GM12878 (cell line): ENCODE data around the gene TGFBR3. TPM values are rescaled to one million over a fixed set of nuclear protein-coding genes. Genes with fewer than 3 reads are reported as not detected.

ENCODE experiments used
- ATAC-seq: fragments of 200-7000 bp; cut with Tn5 transposase; 3 replicates; pipeline ENCODE4 v1.9.1; 2020; ENCODE audit warnings: mild to moderate bottlenecking, moderate library complexity
- BruUV-seq: library from RNA; stranded (reverse); fragments of 400-500 nt; replicated peaks from 2 replicates; lab custom pipeline; 2021; lab: Mats Ljungman, UMichigan
- CTCF ChIA-PET: fragments of 300-600 bp; sonication (Branson Sonifier 250); formaldehyde crosslinking; extraction: SDS; loops from one replicate; lab custom pipeline; 2021; ENCODE audit warnings: inconsistent platforms; lab: Yijun Ruan, JAX
- POLR2A ChIA-PET: fragments of 350-600 bp; formaldehyde crosslinking; extraction: SDS; loops from one replicate; lab custom pipeline; 2021; ENCODE audit warnings: inconsistent platforms; lab: Charles Lee
- RAD21 ChIA-PET: fragments of 300-600 bp; sonication (Branson Sonifier 250); formaldehyde crosslinking; loops from one replicate; lab custom pipeline; 2023; ENCODE audit warnings: antibody characterized with exemption; ENCODE audit not compliant: unreplicated experiment; lab: Charles Lee
- SMC1A ChIA-PET: fragments of 300-600 bp; sonication (Branson Sonifier 250); formaldehyde crosslinking; loops from one replicate; lab custom pipeline; 2023; ENCODE audit not compliant: unreplicated experiment, uncharacterized antibody; lab: Charles Lee
- DNase-seq: peaks from one replicate; pipeline ENCODE4 v3.0.0-alpha.2; 2011; ENCODE audit warnings: low read depth, low spot score
- FAIRE-seq: peaks from 3 replicates; lab custom pipeline; 2011; peaks lifted over from hg19 to GRCh38; lab: Jason Lieb, UNC
- H2AFZ ChIP-seq: 2 replicates; pipeline ENCODE4 v1.6.0; 2011; ENCODE audit warnings: low read depth, low read length, control low read depth; ENCODE audit not compliant: control insufficient read depth
- H3K27ac ChIP-seq: 2 replicates; pipeline ENCODE4 v1.5.1; 2011; ENCODE audit warnings: control low read depth; ENCODE audit not compliant: control insufficient read depth, insufficient read depth
- H3K27me3 ChIP-seq, 2 experiments: replicated peaks in 1 of 2; 2 replicates each; pipeline versions ENCODE4 v1.6.0 to v1.6.1; 2011; ENCODE audit warnings: low read length in 1 of 2; ENCODE audit not compliant: control insufficient read depth in 2 of 2, insufficient read depth in 2 of 2
- H3K36me3 ChIP-seq, 2 experiments: 2 replicates each; pipeline ENCODE4 v1.5.1; 2011; ENCODE audit warnings: low read length in 1 of 2; ENCODE audit not compliant: control insufficient read depth in 2 of 2, insufficient read depth in 2 of 2
- H3K4me1 ChIP-seq: 2 replicates; pipeline ENCODE4 v1.6.1; 2011; ENCODE audit warnings: mild to moderate bottlenecking, low read length, moderate library complexity, mixed read lengths; ENCODE audit not compliant: control insufficient read depth, insufficient read depth
- H3K4me2 ChIP-seq: 2 replicates; pipeline ENCODE4 v1.6.0; 2011; ENCODE audit warnings: control low read depth; ENCODE audit not compliant: control insufficient read depth, insufficient read depth
- H3K4me3 ChIP-seq: fragments of 200-600 bp; sonication (generic); 2 replicates; pipeline ENCODE4 v1.5.1; 2016
- H3K79me2 ChIP-seq: 2 replicates; pipeline ENCODE4 v1.6.0; 2011; ENCODE audit warnings: low read length; ENCODE audit not compliant: control insufficient read depth, insufficient read depth
- H3K9ac ChIP-seq: 2 replicates; pipeline ENCODE4 v1.8.0; 2011; ENCODE audit warnings: low read length, control low read depth, mixed read lengths; ENCODE audit not compliant: control insufficient read depth, insufficient read depth
- H3K9me3 ChIP-seq: replicated peaks from 3 replicates; pipeline ENCODE4 v1.5.1; 2011; ENCODE audit warnings: mild to moderate bottlenecking, low read length; ENCODE audit not compliant: control insufficient read depth, insufficient read depth
- H4K20me1 ChIP-seq: 2 replicates; pipeline ENCODE4 v1.6.0; 2011; ENCODE audit not compliant: control insufficient read depth, insufficient read depth
- DPF2 ChIP-seq: fragments of 450-650 bp; IDR thresholded peaks from 2 replicates; pipeline ENCODE4 v1.6.1; 2017; ENCODE audit warnings: mild to moderate bottlenecking
- E2F4 ChIP-seq: IDR thresholded peaks from 2 replicates; pipeline ENCODE4 v1.6.1; 2012; ENCODE audit warnings: low read depth, low read length, improper control_type of control experiment
- EGR1 ChIP-seq, 2 experiments: IDR thresholded peaks; 1 replicate in 1 of 2; 2 replicates in 1 of 2; pipeline ENCODE4 v1.6.1; 2011 to 2012; ENCODE audit warnings: low read depth in 2 of 2, low read length in 2 of 2, borderline replicate concordance in 1 of 2, mild to moderate bottlenecking in 1 of 2, moderate library complexity in 1 of 2
- EP300 ChIP-seq, 2 experiments: fragments of 150-350 bp in 1 of 2; IDR thresholded peaks; 2 replicates each; pipeline ENCODE4 v1.6.1; 2011 to 2012; ENCODE audit warnings: low read depth in 2 of 2, low read length in 2 of 2, borderline replicate concordance in 1 of 2, improper control_type of control experiment in 1 of 2, inconsistent platforms in 1 of 2; ENCODE audit not compliant: control insufficient read depth in 1 of 2
- EZH2 ChIP-seq: IDR thresholded peaks from 2 replicates; pipeline ENCODE4 v1.6.1; 2012; ENCODE audit warnings: low read depth, mild to moderate bottlenecking, control low read depth, inconsistent platforms, low read length, borderline replicate concordance; ENCODE audit not compliant: control insufficient read depth
- HCFC1 ChIP-seq: fragments of 150-350 bp; IDR thresholded peaks from 2 replicates; pipeline ENCODE4 v1.6.1; 2014; ENCODE audit warnings: low read length
- JUND ChIP-seq: IDR thresholded peaks from 2 replicates; pipeline ENCODE4 v1.6.1; 2012; ENCODE audit warnings: low read depth, mild to moderate bottlenecking, low read length, improper control_type of control experiment, moderate library complexity
- NFXL1 ChIP-seq: fragments of 450-650 bp; IDR thresholded peaks from 2 replicates; pipeline ENCODE4 v1.6.1; 2017; ENCODE audit warnings: antibody characterized with exemption, mild to moderate bottlenecking, borderline replicate concordance
- PBX3 ChIP-seq: IDR thresholded peaks from 2 replicates; pipeline ENCODE4 v1.6.1; 2011; ENCODE audit warnings: mild to moderate bottlenecking, low read depth, low read length, moderate library complexity; ENCODE audit not compliant: insufficient replicate concordance
- PKNOX1 ChIP-seq: fragments of 450-650 bp; IDR thresholded peaks from 2 replicates; pipeline ENCODE4 v1.6.1; 2016; ENCODE audit warnings: mild to moderate bottlenecking
- SMC3 ChIP-seq: IDR thresholded peaks from 2 replicates; pipeline ENCODE4 v1.6.1; 2011; ENCODE audit warnings: low read length, improper control_type of control experiment, borderline replicate concordance
- SREBF2 ChIP-seq: IDR thresholded peaks from 2 replicates; pipeline ENCODE4 v1.6.1; 2012; ENCODE audit warnings: mild to moderate bottlenecking, low read length
- TARDBP ChIP-seq: IDR thresholded peaks from 2 replicates; pipeline ENCODE4 v1.6.1; 2016; ENCODE audit warnings: borderline replicate concordance
- ZBED1 ChIP-seq: IDR thresholded peaks from 2 replicates; pipeline ENCODE4 v1.6.1; 2016; ENCODE audit warnings: borderline replicate concordance
- ZBTB4 ChIP-seq: fragments of 450-650 bp; formaldehyde crosslinking; IDR thresholded peaks from 2 replicates; pipeline ENCODE4 v1.4.0; 2022; ENCODE audit warnings: mild to moderate bottlenecking, moderate library complexity
- WGBS: methylation state at CpG from one replicate; pipeline ENCODE4 v1.1.6; 2016; ENCODE audit warnings: low lambda C conversion rate; ENCODE audit not compliant: insufficient replicate concordance, insufficient coverage; ENCODE audit errors: missing lambda C conversion rate; 5-methylcytosine and 5-hydroxymethylcytosine counted together
- in situ Hi-C: fragments of 300-500 bp; cut with MboI; formaldehyde crosslinking; loops from 9 replicates; pipeline ENCODE4 v1.14.3; 2018; ENCODE audit warnings: mixed read lengths
- intact Hi-C: fragments of 100-400 bp; cut with micrococcal nuclease; formaldehyde crosslinking; loops from one replicate; pipeline ENCODE4 v1.14.2; 2022; ENCODE audit not compliant: unreplicated experiment
- polyA plus RNA-seq, 11 experiments: library from polyadenylated mRNA; depleted of rRNA in 4 of 11; unstranded in 6 of 11; stranded (reverse) in 5 of 11; fragments of >200 nt; fragmentation: Nextera tagmentation in 4 of 11; fragmentation: Illumina TruSeq in 1 of 11; extraction: Ambion mirVana in 4 of 11; extraction: Trizol in 1 of 11; gene quantifications; 1 replicate in 1 of 11; 2 replicates in 10 of 11; pipeline versions ENCODE4 v1.2.1 to v1.2.3, GENCODE V29; 2011 to 2016; ENCODE audit warnings: inconsistent platforms in 2 of 11, missing spikeins in 2 of 11, low read depth in 1 of 11
- total RNA-seq, 4 experiments: library from RNA; depleted of rRNA in 3 of 4; stranded (reverse); fragments of >200 nt in 3 of 4; fragmentation: Illumina TruSeq in 1 of 4; extraction: Trizol in 1 of 4; gene quantifications; 2 replicates each; pipeline versions ENCODE4 v1.2.1 to v1.2.3, GENCODE V29; 2013 to 2021

Gene TGFBR3
- total and polyA plus RNA-seq, 10 of the 15 experiments (the other 5 are each of a cell fraction or from before 2014, with no cell fraction given): 2.7 to 16.5 (median 12.6) TPM

GRCh38 chr1:91679446-91679845 is 206.5 kb downstream of the TGFBR3 start:
- intact Hi-C loops: no loop called here
- BruUV-seq: no TSS peak
- Histone ChIP-seq H3K4me3 (no peak overlapping the region), H3K4me1 (peaks cover 13% of the 10 kb centered on the region), H3K9ac (no peak overlapping the region), H3K4me2 (no peak overlapping the region), H3K9me3 (no peaks in the 10 kb centered on the region; the same call in 2 of the 3 replicates), H3K27ac (no peak overlapping the region), H3K36me3 (no peaks in the 10 kb centered on the region), H3K27me3 (no peaks in the 10 kb centered on the region), H4K20me1 (no peaks in the 10 kb centered on the region), H3K79me2 (no peaks in the 10 kb centered on the region), H2AFZ (no peak overlapping the region)
- TF ChIP-seq NFXL1 (no peak), EGR1 (IDR thresholded peaks at IDR 0.05; ENCODE audit: borderline replicate concordance in 1 of 2, low read depth in 2 of 2, low read length in 2 of 2) (no peak), HCFC1 (no peak), SREBF2 (no peak), ZBED1 (no peak), ZBTB4 (CRISPR knock-in tag) (no peak), EZH2 (no peak), TARDBP (no peak), PKNOX1 (no peak), JUND (no peak), EP300 (IDR thresholded peaks at IDR 0.05; ENCODE audit: borderline replicate concordance in 1 of 2, control insufficient read depth in 1 of 2, low read depth in 2 of 2, low read length in 2 of 2) (no peak), SMC3 (no peak), PBX3 (no peak), E2F4 (no peak), DPF2 (no peak)
- WGBS: 88% methylated on average over 4 of the region's 4 CpGs
- CTCF ChIA-PET: no interaction called here
- ATAC-seq (no peak), DNase-seq (no peak), FAIRE-seq (no peak)
- SMC1A ChIA-PET: no interaction called here
- POLR2A ChIA-PET: no interaction called here
- RAD21 ChIA-PET: no interaction called here
- in situ Hi-C loops: no loop called here
